DOHH2 (cell line): ENCODE results near the gene NUDT16L1.

Experiments used
- EZH2phosphoT487 ChIP-seq: fragments of 200-600 bp; sonication (generic); IDR thresholded peaks from 2 replicates; pipeline ENCODE4 v1.6.1; 2017; ENCODE audit warnings: borderline replicate concordance, mild to moderate bottlenecking, antibody characterized with exemption, low read length, moderate library complexity, mixed read lengths
- TF ChIP-seq, protein P1 (sequence below): fragments of 200-600 bp; sonication (generic); IDR thresholded peaks from one replicate; pipeline ENCODE4 v1.5.1; 2014; ENCODE audit warnings: antibody characterized with exemption, mild to moderate bottlenecking, low read depth, low read length; ENCODE audit not compliant: poor library complexity, severe bottlenecking

DNA sequence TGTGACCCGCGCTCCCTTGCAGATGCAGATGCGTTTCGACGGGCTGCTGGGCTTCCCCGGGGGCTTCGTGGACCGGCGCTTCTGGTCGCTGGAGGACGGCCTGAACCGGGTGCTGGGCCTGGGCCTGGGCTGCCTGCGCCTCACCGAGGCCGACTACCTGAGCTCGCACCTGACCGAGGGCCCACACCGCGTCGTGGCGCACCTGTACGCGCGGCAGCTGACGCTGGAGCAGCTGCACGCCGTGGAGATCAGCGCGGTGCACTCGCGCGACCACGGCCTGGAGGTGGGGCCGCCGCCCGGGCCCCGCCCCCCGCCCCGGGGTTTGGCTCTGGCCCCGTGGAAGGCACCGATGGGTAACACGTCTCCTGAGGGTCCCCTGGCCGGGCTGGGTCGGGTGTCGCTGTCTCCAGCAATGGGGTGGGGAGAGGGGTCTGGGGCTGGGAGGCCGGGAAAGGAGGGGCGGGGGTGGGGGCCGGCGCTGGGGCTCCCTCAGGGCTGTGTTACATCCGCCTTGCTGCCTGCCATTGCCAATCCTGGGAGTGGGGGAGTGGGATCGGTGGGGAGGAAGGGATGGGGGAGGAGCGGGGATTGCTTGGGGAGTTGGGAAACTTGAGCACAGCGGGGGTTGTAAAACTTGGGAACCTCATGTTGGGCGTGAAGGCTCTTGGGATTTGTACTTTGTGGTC, 737 bp downstream of the NUDT16L1 start:
- TF ChIP-seq, protein P1, sequence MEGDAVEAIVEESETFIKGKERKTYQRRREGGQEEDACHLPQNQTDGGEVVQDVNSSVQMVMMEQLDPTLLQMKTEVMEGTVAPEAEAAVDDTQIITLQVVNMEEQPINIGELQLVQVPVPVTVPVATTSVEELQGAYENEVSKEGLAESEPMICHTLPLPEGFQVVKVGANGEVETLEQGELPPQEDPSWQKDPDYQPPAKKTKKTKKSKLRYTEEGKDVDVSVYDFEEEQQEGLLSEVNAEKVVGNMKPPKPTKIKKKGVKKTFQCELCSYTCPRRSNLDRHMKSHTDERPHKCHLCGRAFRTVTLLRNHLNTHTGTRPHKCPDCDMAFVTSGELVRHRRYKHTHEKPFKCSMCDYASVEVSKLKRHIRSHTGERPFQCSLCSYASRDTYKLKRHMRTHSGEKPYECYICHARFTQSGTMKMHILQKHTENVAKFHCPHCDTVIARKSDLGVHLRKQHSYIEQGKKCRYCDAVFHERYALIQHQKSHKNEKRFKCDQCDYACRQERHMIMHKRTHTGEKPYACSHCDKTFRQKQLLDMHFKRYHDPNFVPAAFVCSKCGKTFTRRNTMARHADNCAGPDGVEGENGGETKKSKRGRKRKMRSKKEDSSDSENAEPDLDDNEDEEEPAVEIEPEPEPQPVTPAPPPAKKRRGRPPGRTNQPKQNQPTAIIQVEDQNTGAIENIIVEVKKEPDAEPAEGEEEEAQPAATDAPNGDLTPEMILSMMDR, result no peak
- no peak for TF ChIP-seq EZH2phosphoT487
